NCI-H526 (cell line): ENCODE results near the gene PADI1.
A peak's percentile ranks its signal among the peaks of the same experiment; 100 is the strongest.
"Not testable (repeated sequence)": the region's sequence is repeated elsewhere in the genome, so short reads cannot be mapped to it uniquely, and the experiment has no call there.

ENCODE experiments used
- DNase-seq, 2 experiments: peaks; one replicate each; lab custom pipeline; 2025; lab: John Stamatoyannopoulos, UW

The PADI1 gene

DNA sequence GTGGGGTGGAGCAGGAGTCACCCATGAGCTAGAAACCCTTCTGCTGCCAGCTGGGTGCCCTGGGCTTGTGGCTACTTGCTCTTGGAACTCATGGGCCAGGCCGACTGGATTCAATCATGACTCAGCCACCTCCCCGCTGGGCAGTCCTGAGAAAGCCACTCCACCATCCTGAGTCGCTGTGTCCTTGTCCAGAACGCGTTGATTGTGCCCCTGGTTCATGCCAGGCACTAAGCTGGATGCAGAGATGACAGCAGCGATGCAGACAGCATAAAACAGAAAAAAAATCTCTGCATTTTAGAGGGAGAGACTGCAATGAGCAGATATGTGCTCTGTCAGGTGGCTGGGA, 10.6 kb downstream of the PADI1 start:
- no peak for DNase-seq

DNA sequence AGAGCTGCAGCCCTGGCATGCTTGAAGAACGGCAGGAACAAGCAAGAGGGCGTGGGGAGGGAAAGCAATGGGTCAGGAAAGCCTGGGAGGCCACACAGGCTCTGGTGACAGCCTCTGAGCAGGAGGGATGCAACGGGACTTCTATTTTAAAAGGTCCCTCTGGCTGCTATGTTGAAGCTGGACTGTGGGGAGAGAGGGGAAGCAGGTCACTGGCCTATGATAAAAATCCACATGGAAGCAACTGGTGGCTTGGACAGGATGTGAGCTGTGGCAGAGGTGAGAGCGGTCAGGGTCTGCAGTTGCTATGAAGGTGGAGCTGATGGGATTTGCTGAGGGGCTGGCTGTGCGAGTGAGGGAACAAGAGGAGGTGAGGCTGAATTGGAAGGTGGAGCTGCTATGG, 11.2 kb downstream of the PADI1 start:
- DNase-seq, result no peak

DNA sequence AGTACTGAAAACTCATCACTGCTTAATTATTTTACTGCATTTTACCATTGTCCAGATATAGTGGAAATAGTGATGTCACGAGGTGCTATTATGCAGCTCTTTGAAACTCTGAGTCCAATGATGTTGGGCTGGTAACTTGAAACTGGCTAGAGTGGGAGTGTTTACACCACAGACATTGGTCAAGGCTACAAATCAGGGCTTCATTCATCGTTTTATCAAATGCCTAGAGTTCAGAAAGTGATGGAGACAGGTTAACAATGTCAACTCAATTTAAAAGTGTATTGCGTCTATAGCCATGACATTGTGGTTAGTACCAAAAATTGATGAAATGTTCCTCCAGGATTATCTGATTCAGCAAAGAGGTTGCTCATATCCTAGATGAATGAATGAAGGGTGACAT, 12.7 kb downstream of the PADI1 start:
- DNase-seq, result no peak

DNA sequence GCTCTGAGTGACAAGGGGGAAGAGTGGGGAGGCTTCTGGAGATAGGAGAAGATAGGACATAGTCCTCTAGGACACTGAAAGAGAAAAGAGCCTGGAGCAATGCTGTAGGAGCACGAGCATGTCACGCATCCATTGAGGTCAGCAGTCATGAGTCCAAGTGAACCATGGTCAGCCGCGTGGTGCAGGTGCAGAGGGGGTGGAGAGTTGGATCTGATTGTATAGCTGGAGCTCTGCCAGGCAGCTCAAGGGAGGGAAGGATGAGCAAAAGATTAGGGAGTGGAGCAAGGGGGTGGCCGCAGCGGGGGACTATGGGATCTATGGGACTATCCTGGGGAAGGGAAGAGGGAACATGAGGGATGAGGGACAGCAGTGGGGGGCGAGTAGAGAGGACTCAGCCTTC, 14.0 kb downstream of the PADI1 start:
- DNase-seq, result no peak

DNA sequence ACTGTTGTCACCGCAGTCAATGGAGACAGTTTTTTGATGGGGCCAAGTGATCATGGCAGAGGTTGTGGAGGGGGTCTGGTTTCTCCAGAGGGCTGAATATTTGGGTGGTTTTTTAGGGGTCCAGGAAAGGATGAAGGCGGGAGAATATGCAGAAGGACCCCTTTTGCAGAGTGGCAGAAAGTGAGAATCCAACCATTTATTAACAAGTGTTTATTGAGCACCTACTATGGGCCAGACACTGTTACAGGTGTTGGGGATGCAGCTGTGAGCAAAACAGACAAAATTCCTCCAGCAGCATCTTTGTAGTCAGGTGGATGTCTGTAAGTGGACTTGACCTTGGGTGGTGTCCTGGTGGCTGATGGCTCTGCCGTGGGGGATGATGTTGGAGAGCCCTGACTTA, 15.4 kb downstream of the PADI1 start:
- no peak for DNase-seq

DNA sequence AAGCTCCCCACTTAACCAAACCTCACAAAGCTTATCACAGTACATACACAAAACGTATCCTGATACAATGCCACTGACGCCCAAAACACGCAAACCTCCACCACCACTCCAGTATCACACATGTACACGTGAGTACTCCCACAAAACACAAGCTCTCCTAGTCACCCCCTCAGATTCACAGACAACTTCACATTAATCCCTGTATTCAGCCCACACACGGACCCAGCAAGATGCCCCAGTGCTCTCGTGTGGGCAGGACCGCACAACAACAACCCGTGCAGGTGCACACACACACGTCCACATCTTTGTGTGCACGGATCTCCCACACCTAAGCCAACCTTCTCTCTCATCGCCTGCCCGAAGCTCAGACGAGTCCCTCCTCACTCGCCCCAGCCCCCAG, 17.6 kb downstream of the PADI1 start:
- no peak for DNase-seq

DNA sequence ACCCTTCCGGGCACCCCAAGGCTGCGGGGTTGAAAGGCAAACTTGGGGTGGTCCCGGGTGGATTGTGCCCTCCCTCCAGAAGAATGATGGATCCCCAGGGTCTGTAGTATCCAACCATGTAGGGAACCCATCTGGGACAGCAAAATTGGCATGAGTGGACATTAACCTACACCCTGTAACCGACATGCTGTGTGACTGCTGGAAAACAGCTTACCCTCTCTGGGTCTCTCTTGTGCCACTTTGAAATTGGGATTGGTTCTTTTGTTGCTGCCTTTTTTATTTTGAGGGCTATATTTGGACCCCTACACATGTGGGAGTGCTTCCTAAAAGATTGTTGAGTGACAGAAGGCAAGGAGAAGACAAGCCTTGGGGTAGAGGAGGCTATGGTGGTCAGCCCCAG, 19.5 kb downstream of the PADI1 start:
- no peak for DNase-seq

DNA sequence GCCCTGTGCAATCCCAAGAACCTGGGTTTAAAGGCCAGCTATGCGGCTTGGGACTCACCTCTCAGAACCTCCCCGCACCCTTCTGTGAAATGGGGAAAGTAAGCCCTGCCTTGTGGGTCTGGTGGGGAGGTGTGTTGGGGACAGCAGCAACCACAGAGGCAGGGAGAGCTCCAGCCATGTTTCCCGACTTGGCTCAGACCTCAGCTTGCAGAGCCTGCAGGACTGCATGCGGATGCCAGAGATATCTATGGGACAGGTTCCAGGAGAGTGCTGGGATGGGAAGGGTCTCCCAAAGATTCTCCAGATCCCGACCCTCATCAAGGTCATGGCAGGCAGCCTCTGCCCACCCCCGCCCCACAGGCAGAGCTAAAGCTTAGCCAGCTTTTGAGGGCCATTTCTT, 20.2 kb downstream of the PADI1 start:
- no peak for DNase-seq

DNA sequence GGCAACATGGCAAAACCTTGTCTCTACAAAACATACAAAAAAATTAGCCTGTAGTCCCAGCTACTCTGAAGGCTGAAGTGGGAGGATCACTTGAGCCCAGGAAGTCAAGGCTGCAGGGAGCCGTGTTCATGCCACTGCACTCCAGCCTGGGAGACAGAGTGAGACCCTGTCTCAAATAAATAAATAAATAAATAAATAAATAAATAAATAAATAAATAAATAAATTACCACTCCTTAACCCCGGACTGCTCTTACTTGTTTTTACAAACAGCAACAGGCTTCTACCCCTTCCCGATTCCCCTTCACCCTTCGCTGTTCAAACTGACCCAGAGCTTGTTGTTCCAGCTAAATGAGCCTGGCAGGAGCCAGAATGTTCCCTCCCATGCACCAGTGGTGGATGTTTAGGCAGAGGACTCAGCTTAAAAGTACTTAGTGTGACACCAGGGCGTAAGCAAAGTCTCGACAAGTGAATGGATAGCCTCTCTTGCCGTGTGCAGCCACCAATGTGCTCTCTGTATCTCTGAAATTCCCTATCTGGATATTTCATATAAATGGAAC, 22.5 kb downstream of the PADI1 start:
- no peak for DNase-seq

DNA sequence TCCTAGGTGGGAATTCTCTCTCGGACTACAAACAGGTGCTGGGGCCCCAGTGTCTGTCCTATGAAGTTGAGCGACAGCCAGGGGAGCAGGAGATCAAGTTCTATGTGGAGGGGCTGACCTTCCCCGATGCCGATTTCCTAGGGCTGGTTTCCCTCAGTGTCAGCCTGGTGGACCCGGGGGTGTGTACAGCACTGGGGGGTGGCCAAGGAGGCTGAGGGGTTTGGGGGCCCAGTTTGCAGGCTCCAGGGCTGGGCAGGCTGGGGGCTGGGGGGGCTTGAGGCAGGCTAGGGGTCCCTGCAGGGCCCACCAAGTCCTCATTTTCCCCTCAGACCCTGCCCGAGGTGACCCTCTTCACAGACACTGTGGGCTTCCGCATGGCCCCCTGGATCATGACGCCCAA, 23.7 kb downstream of the PADI1 start:
- no peak for DNase-seq

DNA sequence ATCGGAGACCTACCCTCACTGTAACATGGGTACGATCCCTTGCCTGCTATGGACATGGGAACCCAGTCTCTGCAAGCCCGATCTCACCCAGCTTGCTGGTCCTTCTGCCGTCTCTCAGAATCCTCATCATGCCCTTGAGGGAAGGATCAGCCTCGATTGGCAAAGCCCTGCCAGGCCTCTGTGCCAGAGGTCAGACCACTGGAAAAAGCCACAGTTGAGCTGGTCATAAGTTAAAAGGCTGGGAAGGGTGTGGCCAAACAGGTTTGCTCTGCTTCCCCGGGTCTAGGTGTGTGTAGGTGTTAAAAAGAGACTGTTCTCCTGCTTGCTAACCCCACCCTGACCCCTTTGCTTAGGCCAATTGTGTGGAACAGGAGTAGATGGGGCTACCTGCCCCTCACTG, 24.5 kb downstream of the PADI1 start:
- no peak for DNase-seq

DNA sequence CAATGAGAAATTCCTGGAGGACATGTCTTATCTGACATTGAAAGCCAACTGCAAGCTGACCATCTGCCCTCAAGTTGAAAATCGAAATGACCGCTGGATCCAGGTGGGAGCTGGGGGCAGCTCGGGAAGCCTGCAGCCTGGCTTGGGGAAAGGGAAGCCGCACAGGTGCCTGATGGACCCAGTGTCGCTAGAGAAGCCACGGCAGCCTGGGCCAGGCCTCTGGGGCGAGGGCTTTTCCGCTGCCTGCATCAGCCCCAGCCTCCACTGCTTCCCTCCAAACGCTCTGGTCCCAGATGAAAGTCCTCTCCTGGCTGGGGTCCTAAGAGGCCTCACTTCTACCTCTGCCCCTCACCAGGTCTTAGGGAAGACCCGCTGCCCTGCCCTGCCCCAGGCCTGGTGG, 25.2 kb downstream of the PADI1 start:
- no peak for DNase-seq

DNA sequence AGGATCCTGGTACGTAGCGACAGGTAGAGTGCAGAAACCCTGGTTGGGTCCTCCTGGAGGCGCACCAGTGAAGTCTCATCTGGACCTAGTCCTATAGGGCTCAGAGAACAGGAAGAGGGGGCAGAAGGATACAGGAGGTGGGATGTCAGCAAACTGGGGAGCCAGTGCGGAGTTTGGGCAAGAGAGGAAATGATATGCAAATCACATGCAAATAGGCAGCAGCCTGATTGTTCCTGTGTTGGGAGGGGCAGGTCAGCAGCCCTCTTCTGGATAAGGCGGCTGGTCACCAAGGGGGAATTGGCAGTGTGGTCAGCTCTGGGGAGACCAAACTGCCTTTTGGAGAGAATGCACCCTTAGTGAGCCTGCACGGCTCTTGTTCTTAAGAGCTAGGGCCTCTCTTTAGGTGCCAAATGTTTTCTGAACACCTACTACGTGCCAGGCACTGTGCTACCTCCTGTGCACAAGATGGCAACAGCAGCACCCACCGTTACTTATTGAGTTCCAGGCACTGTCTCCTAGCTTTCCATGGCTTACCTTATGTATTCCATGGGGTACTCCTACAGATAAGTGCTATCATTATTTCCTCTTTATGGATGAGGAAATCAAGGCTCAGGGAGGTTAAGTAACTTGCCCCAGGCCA, 25.9 kb downstream of the PADI1 start:
- peak; percentile 24 to 58 for DNase-seq

DNA sequence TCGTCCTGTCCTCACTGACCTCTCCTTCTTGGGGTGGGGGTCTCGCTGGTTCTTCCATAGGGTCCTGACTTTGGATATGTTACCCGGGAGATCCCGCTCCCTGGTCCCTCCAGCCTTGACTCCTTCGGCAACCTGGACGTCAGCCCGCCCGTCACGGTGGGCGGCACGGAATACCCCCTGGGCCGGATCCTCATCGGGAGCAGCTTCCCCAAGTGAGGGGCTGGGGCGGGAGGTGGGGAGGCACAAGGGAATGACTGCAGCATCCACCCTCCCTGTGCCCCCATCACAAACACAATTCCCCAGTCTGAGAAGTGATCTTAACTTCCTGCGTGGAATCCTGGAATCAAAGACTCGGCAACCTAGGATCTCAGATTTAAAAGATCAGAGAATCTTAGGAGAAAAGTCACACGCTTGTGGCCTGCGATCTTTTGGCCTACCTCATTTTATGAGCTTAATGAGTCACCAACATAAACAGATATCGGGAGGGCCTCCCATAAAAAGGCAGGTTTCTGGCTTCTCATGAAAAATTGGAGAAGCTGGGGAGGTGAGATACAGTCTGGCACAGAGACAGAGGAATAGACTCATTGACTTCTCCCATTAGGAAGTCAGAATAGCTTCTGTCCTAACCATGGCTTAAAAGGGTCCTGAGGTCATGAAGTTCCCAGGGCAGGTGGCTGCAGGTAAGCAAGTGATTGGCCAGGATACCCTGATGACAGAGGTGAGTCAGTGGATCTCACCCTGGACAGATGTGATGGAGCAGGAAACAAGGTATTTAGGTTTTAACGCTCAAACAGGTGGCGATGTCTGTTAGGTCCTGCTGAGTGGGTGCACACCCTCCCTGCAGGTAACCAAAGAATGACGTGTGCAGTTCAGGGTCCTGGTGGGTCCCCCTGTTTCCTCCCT, 28.1 kb downstream of the PADI1 start:
- DNase-seq, result no peak

DNA sequence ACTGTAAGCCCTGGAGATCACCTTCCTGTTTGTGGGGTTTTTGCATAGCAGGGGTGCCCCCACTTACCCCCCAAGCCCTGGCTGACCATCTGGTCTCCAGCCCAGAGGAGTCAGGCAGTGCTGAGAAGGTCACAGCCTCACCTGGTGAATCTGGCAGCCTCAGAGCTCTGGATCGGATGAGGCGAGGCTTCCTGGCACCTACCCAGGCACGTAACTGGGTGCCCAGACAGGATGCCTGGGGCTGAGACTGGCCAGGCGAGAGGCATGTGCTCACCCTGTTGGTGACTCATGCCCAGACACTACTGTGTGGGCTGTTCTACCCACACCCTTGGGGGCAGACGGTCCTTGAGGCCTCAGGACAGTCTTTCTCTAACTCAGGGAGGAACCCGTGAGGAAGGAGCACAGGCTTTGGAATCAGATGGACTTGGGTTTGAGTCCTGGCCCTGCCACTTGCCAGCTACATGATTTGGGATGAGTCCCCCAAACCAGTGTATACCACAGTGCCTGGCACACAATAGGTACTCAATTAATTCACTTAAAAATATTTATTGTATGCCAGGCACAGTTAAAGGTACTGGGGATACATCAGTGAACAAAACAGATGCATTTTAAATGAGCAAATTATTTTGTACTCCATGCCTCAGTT, 28.9 kb downstream of the PADI1 start:
- no peak for DNase-seq

DNA sequence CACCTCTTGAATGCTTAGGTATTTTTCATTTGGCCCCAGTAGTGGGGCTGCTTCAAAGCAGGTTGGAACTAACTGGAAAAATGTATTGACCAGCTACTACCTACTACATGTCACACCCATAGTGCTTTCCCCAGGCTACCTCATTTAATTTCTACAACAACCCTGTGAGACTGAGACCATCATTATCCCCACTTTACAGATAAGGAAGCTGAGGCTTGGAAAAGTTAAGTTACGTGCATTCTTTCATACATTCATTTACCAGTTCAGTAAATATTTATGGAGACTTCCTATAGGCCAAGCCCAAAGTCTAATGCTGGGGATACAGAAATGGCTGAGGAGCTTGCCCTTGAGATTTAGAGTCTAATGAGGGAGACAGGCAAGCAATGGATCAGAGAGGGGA, 29.5 kb downstream of the PADI1 start:
- no peak for DNase-seq

DNA sequence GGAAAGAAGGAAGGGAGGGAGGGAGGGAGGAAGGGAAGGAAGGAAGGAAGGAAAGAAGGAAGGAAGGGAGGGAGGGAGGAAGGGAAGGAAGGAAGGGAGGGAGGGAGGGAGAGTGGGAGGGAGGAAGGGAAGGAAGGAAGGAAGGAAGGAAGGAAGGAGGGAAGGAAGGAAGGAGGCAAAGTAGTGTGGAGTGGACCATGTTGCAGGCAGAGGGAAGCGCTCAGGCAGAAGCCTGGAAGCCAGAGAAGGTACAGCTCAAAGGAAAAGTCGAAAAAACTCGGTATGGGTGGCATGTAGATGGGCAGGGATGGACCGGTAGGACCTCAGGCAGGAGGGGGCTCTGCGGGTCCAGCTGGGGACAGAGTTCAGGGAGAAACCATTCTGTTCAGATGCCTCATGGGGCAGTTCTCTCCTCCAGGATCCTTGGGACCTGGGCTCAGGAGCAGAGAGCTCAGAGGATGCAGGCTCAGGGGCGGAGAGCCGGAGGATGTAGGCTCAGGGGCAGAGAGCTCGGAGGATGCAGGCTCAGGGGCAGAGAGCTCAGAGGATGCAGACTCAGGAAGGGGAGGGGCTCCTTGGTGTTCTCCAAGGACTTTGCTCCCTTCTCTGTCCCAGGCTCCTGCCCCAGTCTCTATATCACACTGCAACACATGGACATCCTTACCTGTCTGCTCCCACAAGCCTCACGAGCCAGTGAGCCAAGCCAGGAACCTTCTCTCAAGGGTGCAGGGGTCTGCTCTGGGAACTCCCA, 30.4 kb downstream of the PADI1 start:
- no peak for DNase-seq

DNA sequence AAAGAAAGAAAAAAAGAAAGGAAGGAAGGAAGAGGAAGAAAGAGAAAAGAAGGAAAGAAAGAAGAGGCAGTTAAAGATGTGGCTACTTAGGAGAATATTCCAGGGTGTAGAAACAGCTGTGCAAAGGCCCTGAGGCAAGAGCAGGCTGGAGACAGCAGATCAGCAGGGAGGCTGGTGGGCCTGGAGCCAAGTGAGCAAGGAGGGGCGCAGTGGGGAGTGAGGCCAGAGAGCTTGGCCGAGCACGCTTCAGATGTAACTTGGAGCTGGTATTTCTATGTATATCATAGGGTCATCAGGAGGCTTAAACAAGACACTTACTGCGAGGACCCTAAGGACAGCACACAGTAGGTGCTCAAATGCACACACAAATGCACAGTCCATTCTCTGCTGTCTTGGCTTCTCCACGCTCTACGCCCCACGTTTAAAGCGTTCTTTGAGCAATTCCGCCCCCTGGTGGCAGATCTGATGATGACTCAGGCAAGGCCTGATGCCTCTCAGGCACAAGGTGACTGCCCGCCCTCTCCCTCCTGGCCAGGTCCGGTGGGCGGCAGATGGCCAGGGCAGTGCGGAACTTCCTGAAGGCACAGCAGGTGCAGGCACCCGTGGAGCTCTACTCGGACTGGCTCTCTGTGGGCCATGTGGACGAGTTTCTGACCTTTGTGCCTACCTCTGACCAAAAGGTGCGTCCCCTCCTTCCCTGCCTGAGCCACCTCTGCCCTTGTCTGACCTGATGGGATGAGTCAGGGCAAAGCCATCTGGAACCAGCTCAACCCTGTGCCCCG, 32.0 kb downstream of the PADI1 start:
- DNase-seq, result peak; percentile 73 to 90

DNA sequence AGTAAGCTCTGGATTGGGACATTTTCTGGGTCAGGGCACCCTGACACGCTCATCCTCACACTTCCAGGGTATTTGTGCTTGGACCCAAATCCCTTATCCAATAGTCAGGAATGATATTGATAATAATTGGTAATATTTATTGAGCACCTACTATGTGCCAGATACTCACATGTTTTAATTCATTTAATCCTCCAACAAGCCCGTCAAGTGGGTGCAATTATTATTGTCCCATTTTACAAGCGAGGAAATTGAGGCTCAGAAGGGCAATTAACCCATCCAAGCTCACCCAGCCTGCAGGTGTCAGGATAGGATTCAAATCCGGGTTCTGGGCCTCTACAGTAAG, 32.6 kb downstream of the PADI1 start:
- no peak for DNase-seq

DNA sequence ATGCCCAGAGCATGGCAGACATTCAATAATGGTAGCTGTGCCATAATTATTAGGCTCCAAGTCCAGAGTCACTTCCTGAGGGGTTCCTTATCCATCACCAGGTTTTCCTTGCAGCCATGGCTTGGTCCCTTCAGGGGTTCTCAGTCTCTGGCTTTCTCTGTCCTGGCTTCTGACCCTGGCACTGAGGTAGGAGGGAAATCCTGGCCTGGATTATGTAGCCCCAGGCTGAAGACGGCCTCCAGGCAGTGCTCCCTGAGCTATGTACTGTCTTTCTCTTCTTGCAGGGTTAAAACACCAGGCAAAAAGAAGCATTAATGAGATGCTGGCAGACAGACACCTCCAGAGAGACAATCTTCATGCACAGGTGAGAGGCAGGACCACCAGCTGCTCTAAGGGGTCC, 34.5 kb downstream of the PADI1 start:
- peak; percentile 83 to 93 for DNase-seq

DNA sequence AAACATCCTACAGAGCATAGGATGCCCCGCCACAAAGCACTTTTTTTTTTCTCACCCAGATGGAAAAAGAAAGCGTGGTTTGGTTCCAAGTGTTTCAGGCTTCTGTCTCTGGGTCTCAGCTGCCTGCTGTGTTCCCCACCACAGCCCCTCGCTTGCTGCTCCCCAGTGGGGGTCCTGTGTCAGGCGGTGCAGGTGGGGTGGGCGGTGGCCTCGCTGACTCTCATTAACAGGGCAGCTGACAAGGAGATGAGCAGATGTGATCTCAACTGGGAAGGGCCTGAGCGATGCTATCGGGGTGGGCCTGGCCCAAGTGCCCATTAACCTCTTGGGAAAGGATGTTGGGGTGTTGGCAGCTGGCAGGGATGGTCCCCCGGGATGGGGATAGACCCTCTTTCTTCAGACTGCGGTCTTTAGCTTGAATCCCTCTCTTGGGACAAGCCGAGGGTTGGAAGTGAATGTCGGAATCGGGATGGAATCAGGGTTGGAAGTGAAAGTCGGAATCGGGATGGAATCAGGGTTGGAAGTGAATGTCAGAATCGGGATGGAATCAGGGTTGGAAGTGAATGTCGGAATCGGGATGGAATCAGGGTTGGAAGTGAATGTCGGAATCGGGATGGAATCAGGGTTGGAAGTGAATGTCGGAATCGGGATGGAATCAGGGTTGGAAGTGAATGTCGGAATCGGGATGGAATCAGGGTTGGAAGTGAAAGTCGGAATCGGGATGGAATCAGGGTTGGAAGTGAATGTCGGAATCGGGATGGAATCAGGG, 36.3 kb downstream of the PADI1 start:
- DNase-seq, result not testable (repeated sequence)
